ENCODE results near the gene NRBF2. TPM values are rescaled to one million over a fixed set of nuclear protein-coding genes. Genes with fewer than 3 reads are reported as not detected.
A peak's percentile ranks its signal among the peaks of the same experiment; 100 is the strongest.

The NRBF2 gene
- total RNA-seq, 4 donors from 2014 or later, result 16.8 to 21.6 (median 19.1) TPM

DNA sequence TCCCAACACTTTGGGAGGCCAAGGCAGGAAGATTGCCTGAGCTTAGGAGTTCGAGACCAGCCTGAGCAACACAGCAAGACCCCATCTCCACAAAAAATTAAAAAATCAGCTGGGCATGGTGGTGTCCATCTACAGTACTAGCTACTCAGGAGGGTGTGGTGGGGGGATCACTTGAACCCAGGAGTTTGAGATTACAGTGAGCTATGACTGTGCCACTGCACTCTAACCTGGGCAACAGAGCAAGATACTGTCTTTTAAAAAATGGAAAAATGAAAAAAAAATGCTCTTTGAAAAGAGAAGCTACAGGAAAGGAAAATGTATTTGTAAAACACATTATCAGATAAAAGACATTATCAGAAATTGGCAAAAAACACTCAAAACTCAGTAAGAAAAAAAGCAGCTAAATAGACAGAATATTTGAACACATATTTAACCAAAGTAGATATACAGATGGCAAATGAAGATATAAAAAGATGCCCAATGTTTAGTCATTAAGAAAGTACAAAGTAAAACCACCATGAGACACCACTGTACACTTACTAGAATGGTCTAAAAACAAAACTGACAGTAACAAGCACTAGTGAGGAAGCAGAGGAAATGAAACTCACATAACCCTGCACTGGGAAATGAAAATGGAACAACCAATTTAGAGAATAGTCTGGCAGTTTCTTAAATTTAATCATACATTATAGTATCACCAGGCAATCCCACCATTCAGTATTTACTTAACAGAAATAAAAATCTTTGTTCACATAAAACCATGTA, 40.5 kb downstream of the NRBF2 start:
- TF ChIP-seq, protein P1, sequence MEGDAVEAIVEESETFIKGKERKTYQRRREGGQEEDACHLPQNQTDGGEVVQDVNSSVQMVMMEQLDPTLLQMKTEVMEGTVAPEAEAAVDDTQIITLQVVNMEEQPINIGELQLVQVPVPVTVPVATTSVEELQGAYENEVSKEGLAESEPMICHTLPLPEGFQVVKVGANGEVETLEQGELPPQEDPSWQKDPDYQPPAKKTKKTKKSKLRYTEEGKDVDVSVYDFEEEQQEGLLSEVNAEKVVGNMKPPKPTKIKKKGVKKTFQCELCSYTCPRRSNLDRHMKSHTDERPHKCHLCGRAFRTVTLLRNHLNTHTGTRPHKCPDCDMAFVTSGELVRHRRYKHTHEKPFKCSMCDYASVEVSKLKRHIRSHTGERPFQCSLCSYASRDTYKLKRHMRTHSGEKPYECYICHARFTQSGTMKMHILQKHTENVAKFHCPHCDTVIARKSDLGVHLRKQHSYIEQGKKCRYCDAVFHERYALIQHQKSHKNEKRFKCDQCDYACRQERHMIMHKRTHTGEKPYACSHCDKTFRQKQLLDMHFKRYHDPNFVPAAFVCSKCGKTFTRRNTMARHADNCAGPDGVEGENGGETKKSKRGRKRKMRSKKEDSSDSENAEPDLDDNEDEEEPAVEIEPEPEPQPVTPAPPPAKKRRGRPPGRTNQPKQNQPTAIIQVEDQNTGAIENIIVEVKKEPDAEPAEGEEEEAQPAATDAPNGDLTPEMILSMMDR (IDR thresholded peaks at IDR 0.05), result no peak
- ATAC-seq (ENCODE audit: low FRiP score), result no peak
- DNase-seq (ENCODE audit: low spot score), result no peak

DNA sequence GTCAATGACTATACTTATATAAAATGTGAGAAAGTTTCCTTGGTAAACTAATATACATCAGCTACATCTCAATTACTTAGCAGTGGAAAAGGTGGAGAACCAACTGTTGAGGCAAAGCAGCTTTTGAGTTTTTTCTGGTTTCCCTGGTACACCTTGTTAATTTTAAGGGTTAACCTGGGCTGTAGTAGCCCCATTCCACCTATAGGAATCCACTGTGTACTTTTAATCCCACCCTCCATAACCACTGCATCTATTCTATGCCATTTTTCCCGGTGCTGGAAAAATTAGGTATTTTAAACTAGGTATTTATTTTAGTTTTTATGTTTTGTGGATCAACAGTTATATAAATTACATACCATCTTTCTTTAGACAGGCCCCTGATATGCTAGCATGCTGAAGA, 42.4 kb downstream of the NRBF2 start:
- ATAC-seq (ENCODE audit: low FRiP score), result no peak
- no peak for DNase-seq (ENCODE audit: low spot score)
- TF ChIP-seq, protein P1 (IDR thresholded peaks at IDR 0.05), result no peak

DNA sequence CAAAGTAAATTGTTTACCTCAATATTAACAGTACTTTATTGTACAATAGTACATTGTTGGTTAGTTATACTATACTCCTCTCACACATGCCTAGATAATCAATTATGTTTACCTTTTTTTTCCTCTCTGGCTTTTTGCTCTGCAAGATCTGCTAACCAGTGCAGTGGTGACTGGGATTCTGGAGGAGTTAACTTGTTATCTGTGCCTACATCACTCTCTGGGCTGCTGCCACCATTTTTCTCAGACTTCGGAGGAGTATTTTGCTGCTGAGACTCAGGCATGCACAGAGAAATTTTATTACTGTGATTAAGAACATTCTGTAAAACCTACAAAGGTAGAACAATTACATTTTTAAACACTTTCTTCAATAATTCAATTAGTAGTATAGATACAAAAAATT, 59.7 kb downstream of the NRBF2 start:
- TF ChIP-seq, protein P1 (IDR thresholded peaks at IDR 0.05), result no peak
- ATAC-seq (ENCODE audit: low FRiP score), result no peak
- no peak for DNase-seq (ENCODE audit: low spot score)

DNA sequence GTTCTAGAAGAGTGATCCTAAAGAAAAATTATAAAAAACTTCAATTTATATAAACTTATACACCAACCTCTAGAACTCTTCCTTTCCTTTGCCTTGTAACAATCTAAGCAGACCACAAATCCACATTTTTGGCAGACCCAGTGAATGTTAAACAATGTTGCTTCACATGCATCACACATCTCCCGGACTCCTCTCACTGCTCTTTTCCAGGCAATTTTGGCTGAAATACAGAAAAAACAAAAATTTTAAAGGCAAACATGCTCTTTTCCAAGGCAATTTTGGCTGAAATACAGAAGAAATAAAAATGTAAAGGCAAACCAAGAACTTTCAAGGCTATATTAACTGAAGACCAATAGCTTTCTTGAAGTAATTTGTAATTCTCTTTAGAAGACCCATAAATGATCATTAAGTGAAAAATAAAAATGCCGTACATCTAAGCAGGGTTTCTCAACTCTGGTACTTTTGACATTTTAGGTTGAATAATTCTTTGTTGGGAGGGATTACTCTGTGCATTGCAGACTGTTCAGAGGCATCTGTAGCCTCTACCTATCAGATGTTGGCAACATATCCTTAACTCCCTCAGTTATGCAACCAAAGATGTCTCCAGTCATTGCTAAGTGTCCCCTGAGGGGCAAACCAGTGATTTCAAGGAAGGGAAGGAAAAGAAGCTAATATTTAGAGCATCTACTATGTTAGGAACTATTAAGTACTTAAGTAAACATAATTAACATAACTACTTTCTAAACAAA, 64.4 kb downstream of the NRBF2 start:
- peak; percentile 51 for ATAC-seq (ENCODE audit: low FRiP score)
- TF ChIP-seq, protein P1 (IDR thresholded peaks at IDR 0.05), result no peak
- no peak for DNase-seq (ENCODE audit: low spot score)

DNA sequence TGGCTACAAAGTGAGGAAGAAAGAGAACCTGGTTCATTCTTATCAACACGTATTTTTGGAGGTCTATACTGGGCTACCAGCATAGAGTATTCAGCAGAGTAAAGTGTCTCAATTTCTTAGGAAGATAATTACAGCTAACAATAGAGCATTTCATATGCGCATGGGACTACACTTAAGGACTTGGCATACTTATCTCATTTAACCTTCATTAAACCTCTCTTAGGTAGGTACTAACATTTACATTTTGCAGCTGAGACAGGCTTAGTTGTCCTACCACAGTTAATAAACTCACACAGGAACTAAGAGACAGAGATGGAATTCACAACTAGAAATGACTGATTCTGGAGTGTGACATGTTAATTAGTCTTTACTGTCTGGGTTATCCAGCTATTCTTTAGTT, 66.6 kb downstream of the NRBF2 start:
- ATAC-seq (ENCODE audit: low FRiP score) (no peak), DNase-seq (ENCODE audit: low spot score) (no peak)
- TF ChIP-seq, protein P1 (IDR thresholded peaks at IDR 0.05), result no peak

DNA sequence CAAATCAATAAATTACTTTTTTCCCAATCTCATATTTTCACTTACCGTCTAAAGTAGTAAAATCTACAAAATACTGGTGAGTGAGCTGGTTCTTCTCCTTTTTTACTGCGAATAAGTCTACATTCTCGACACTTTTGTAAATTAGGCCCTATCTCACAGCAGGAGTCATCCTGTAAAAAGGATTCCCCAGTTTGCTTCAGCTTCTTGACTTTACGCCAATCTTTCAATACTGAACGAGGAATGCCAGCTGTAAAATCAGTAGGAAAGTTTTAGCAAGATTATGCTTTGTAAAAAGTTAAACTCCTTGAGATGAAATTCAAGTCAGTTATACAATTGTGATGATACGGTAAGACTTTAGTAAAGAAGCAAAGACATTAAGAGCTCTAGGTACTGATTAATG, 67.3 kb downstream of the NRBF2 start:
- ATAC-seq (ENCODE audit: low FRiP score) (no peak), DNase-seq (ENCODE audit: low spot score) (no peak)
- TF ChIP-seq, protein P1 (IDR thresholded peaks at IDR 0.05), result no peak
